LNCaP clone FGC (cell line): ENCODE results near the gene SLIT1.

Experiments used
- DNase-seq: peaks from one replicate; pipeline ENCODE4 v3.0.0-alpha.2; 2011; ENCODE audit warnings: low read depth
- H3K4me3 ChIP-seq: 2 replicates; pipeline ENCODE4 v1.5.1; 2011; ENCODE audit warnings: mild to moderate bottlenecking, low read depth, low read length, control low read depth
- TF ChIP-seq, protein P1 (sequence below): IDR thresholded peaks from 2 replicates; pipeline ENCODE4 v1.5.1; 2012; ENCODE audit warnings: mild to moderate bottlenecking; ENCODE audit not compliant: control insufficient read depth, insufficient read depth; ENCODE audit errors: extremely low read depth

SLIT1 gene

DNA sequence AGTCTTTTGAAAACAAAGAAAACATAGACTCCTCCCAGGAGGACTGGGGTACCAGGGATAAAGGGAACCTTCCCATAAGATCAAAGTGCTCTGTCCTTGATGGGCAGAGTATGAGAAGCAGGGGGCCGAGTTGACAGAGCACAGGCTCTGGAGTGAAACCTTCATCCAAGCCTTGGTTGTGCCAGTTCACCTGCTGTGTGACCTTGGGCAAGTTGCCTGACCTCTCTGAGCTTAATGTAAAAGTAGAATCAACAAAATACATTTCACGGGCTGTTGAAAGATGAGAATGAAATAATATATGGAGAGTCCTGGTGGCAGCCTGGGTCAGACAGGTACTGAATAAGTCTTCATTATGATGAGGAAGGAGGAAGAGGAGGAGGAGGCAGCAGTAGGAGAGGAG lies 69.9 kb downstream of the SLIT1 start:
- TF ChIP-seq, protein P1, sequence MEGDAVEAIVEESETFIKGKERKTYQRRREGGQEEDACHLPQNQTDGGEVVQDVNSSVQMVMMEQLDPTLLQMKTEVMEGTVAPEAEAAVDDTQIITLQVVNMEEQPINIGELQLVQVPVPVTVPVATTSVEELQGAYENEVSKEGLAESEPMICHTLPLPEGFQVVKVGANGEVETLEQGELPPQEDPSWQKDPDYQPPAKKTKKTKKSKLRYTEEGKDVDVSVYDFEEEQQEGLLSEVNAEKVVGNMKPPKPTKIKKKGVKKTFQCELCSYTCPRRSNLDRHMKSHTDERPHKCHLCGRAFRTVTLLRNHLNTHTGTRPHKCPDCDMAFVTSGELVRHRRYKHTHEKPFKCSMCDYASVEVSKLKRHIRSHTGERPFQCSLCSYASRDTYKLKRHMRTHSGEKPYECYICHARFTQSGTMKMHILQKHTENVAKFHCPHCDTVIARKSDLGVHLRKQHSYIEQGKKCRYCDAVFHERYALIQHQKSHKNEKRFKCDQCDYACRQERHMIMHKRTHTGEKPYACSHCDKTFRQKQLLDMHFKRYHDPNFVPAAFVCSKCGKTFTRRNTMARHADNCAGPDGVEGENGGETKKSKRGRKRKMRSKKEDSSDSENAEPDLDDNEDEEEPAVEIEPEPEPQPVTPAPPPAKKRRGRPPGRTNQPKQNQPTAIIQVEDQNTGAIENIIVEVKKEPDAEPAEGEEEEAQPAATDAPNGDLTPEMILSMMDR = no peak
- no peak overlapping the region for H3K4me3 ChIP-seq
- DNase-seq = no peak

DNA sequence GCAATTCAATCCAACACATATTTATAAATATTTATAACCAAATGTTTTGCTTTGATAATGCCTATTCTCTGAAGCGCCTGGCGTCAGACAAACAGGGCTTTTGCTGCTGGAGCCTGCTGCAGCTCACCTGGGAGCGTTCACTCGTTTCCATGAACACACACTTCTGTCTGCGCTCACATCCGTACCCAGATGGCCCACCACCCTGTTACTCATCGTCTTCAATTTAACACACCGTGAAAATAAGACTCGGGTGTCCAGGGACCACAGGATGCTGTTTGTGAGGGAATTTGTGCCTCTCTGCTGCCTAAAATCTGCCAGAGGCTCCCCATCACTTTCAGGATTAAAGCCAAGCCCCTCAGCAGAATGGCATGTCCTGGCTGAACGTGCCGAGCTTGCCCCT lies 74.1 kb downstream of the SLIT1 start:
- DNase-seq = no peak
- no peak overlapping the region for H3K4me3 ChIP-seq
- TF ChIP-seq, protein P1 = no peak

DNA sequence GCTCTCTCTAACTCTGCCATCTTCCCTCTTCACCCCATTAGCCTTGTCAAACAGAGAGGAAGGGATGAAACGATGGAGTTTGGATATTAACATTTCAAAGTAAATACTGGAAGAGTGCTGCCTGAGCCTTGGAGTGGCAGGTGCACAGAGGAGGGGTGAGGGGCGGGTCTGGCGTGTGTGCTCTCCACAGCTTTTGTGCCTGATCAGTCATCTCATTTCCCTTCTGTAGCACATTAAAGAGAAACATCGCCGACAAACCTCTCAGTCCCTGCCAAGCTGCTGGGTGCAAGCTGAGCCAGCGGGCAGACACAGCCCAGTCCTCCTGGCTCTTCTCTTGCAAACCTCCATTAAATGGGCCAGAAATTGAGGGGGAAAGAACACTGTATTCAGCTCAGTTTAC lies 76.2 kb downstream of the SLIT1 start:
- H3K4me3 ChIP-seq = no peak overlapping the region
- TF ChIP-seq, protein P1 = no peak
- DNase-seq = no peak

GRCh38 chr10:97107551-97107950 lies 78.2 kb downstream of the SLIT1 start:
- no peak overlapping the region for H3K4me3 ChIP-seq
- DNase-seq = no peak
- TF ChIP-seq, protein P1 = no peak

DNA sequence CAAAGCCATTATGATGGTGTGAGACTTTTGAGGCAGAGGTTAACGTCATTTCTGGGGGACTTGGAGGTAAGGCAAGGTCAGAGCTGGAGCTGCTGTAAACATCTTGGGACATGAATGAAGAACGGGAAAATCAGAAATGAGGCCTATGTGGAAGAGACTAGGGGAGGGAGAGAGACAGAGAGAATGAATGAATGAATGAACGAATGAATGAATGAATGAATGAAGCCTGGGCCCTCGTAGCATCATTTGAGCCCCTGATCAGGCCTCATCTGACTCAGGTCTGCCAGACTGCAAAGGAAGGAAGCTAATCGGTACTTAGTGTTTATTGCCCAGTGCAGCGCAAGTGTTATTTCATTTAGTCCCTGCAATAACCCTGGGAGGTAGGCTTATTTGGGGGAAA lies 79.6 kb downstream of the SLIT1 start:
- no peak overlapping the region for H3K4me3 ChIP-seq

DNA sequence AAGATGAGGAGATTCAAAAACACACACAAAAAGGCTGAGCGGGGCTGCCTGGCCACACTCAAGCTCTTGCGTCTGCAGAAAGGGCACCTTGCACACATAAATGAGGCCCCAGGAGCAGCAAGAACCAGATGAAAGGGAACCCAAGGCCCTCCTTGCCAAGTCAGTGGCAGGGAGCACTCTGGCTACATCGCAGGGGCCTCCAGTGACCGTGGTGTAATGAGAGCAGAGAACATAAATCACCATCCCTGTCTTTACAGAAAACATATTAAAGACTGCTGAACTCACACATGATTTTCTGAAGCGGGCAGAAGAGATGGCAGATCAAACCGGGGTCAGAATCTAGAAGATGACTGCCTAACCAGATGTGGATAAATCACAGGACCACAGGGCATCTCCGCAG lies 80.5 kb downstream of the SLIT1 start:
- TF ChIP-seq, protein P1 = no peak
- DNase-seq = no peak
- H3K4me3 ChIP-seq = no peak overlapping the region

More for the DNA sequence above, 79.6 kb downstream of the SLIT1 start:
- DNase-seq = no peak
- TF ChIP-seq, protein P1 = no peak

- TF ChIP-seq, protein P1 = no peak
- no peak for DNase-seq
- no peak overlapping the region for H3K4me3 ChIP-seq
Measured at GRCh38 chr10:97103316-97104080, 82.3 kb downstream of the SLIT1 start.
